Glomerular endothelial cell (primary cell): ENCODE data around the gene UBE2C. TPM values are rescaled to one million over a fixed set of nuclear protein-coding genes. Genes with fewer than 3 reads are reported as not detected.
"Not testable (repeated sequence)": the region's sequence is repeated elsewhere in the genome, so short reads cannot be mapped to it uniquely, and the experiment has no call there.

Experiments used
- DNase-seq: peaks from one replicate; pipeline ENCODE4 v3.0.0-alpha.2; 2011; ENCODE audit warnings: low read depth, low spot score; ENCODE audit errors: extremely low read depth
- total RNA-seq: library from RNA; depleted of rRNA; stranded (reverse); fragments of >200 nt; gene quantifications from 2 replicates; pipeline ENCODE4 v1.2.3, GENCODE V29; 2015

Gene UBE2C
- total RNA-seq, 1 donor from 2014 or later = 38.3 TPM

DNA sequence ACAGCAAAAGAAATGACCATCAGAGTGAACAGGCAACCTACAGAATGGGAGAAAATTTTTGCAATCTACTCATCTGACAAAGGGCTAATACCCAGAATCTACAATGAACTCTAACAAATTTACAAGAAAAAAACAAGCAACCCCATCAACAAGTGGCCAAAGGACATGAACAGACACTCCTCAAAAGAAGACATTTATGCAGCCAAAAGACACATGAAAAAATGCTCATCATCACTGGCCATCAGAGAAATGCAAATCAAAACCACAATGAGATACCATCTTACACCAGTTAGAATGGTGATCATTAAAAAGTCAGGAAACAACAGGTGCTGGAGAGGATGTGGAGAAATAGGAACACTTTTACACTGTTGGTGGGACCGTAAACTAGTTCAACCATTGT lies 14.9 kb upstream of the UBE2C start:
- DNase-seq = not testable (repeated sequence)

DNA sequence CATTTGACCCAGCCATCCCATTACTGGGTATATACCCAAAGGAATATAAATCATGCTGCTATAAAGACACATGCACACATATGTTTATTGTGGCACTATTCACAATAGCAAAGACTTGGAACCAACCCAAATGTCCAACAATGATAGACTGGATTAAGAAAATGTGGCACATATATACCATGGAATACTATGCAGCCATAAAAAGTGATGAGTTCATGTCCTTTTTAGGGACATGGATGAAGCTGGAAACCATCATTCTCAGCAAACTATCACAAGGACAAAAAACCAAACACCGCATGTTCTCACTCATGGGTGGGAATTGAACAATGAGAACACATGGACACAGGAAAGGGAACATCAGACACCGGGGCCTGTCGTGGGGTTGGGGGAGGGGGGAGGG lies 14.5 kb upstream of the UBE2C start:
- not testable (repeated sequence) for DNase-seq

DNA sequence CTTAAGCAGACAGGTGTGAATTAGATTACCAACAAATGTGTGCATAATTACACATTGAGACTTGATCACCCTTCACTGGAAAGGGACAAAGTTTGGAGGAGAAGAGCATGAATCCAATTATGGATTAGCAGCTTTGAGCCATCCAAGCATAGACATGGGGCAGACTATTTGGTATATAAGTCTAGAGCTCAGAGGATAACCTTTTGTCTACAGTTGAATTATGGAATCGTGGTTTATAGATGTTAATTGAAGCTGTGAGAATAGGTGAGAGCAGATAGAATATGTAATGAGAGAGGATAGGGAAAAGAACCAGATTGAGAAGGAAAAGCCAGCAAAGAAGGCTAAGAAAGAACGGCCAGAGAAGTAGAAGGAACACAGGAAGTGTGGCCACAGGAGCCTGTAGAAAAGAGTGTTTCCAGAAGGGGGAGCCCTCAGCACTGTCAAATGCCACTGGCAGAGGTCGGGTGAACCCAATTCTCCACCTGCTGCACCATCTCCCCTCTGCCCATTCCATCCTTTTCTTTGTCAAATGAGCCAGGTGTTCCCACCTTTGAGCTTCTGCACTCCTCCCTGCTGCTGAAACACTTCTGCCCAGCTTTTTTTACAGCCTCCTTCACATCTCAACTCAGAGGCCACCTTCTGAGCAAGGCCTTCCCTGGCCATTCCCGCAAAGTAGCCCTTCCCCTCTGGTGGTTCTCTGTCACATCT lies 13.4 kb upstream of the UBE2C start:
- no peak for DNase-seq

DNA sequence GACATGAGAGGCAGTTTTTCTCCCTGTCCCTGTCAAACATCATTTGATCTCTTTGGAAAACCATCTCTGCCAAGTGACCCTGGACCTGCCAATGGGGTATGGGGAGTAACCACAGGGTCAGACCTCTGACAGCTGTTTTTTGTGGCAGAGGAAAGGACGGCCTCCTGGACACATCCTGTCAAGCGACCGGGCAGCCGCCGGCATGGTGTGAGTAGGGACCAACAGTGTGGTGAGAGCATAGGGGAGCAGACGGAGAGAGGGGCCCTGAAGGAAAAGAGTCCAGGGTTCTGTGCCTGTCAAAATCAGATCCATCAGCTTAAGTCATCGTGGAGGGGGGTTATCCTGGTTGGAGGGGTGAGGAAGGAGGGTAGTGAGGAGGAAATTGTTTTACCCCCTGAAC lies 10.6 kb upstream of the UBE2C start:
- no peak for DNase-seq

DNA sequence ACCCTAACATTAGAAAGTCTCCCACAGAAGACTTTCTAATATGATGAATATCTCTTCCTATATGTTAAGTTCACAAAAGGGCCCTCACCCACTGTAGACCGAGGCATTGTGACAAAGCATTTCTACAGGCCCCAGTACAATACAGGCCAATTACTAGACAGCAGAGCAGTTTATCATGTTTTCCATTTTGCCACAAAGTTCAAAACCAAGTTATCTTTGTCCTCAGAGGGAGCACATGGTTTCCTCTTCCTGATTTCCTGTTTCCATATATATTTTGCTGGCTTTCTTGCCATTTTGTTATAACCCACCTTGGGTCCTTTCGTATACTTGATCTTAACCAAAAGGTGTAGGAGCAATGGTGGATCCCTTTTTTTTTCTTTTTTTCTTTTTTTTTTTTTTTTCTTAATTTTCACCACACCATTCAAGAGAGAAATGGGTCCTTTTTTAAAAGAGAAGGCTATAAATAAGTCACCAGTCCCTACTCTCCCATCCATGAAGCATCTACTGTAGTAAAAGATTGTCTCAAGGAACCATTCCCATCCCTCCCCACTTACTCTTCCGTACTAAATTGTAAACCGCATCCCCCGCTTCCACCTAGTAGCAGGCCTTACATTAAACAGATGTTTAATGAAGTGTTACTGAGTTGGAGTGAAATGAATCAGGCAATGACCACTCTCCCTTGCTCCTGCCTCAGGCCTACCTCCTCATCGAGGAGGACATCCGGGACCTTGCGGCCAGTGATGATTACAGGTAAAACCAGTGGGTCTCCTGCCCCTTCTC lies 2.1 kb upstream of the UBE2C start:
- no peak for DNase-seq

DNA sequence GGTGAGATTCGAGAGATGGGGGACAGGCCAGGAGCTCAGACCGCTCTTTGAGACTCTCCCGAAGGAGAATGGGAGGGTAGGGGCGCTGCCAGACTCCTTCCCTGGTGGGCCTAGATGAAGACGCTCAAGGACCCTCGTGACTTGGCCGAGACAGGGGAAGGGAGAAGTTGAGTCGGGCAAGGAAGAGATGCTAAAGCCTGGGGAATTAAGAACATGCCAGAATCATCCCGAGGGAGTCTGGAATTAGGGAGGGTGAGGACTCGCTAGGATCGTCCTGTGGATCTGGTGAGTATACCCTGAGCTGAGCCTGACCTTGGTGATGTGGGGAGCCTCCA lies 529 bp downstream of the UBE2C start:
- no peak for DNase-seq

DNA sequence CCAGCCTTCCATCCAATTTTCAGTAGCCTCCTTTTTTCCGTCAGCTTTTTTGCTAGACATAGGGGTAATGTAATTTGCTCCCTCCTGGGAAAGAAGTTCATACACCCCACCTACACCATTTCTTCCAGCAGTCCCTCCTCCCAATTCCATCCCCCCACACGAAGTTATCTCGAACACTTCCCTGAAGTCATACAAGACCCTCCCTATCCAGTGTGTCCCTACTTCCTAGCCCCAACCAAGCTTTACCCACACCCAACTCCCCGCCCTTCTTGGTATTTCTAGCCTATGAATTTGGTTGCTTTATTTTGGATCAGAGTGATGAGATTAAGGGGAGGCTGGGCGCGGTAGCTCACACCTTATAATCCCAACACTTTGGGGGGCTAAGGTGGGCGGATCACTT lies 1.0 kb downstream of the UBE2C start:
- DNase-seq = no peak

DNA sequence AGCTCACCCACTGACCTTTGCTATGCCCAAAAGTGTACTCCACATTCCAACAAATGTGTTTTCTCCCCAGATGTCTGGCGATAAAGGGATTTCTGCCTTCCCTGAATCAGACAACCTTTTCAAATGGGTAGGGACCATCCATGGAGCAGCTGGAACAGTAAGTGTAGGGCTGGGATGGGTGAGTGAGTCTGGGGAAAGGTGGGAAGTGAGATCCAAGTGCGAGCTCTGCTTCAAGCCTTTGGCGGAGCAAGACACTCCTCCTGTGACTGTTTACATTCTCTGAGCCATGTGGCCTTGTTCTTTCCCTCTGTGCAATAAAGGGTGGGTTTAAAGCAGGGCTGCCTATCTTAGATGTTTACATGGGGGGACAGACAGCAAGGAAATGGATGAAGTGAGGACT lies 1.9 kb downstream of the UBE2C start:
- DNase-seq = no peak

DNA sequence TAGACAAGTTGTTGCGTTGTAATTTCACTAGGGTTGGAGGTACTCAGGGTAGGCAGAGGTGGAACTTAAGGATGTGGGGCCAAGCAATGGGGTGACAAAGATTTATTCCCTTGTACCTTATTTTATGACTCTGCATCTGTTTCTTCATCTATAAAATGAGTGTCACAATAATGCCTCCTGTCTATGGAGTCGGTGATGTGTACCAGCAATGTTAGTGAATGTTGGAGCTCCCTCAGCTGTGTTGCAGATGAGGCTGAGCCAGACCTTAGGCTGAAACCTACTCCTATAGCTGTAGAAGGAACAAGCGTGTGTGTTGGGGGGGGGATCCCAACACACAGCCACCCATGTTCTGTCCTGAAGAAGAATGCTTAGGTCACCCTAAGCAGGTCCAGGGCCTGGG lies 4.5 kb downstream of the UBE2C start:
- DNase-seq = no peak

DNA sequence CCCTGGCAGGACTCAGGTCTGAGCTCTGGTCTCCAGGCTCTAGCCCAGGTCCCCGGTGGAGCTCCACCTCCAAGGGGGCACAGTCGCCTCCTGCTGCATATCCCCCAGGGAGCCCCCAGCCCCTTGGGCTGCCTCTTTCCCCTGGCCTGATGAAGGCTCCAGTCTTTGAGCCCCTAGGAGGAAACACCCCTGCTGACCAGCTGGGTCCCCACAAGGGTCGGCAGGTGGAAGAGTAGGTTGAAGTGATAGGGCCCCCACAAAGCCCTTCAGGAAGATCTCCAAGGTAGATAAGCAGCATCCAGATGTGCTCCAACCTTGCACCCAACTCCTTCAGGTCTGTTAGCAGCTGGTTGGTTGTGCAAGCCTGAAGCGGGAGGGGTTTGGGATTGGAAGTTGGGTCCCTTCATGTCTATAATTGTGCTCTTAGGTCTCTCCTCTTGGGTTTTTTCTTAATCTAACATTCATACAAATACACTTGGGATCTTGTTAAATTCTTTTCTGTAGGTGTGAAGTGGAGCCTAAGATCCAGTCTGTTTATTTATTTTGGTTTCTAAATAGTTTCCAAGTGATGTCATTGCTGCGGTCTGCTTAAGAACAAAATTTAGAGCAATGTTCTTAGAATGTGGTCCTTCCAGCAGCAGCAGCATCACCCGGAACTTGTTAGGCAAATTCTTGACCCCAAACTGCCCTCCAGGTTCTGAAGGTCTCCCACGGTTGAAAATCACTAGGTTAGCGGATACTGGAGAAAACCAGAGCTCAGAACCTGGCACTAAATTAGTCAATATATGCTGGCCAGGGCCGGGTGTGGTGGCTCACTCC lies 5.1 kb downstream of the UBE2C start:
- DNase-seq = no peak

DNA sequence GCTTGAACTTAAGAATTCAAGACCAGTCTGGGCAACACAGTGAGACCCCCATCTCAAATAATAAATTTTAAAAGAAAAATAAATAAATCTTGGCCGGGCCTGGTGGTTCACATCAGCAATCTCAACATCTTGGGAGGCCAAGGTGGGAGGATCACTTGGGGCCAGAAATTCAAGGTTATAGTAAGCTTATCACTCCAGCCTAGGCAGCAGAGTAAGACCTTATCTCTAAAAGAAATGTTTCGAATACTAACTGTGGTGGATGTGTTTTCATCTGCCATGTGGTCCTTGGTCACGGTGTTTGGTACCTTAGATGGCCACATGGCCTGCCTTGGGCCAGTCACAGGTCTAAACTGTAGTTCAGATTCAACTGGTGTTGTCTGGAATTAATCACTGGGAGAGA lies 5.8 kb downstream of the UBE2C start:
- no peak for DNase-seq

DNA sequence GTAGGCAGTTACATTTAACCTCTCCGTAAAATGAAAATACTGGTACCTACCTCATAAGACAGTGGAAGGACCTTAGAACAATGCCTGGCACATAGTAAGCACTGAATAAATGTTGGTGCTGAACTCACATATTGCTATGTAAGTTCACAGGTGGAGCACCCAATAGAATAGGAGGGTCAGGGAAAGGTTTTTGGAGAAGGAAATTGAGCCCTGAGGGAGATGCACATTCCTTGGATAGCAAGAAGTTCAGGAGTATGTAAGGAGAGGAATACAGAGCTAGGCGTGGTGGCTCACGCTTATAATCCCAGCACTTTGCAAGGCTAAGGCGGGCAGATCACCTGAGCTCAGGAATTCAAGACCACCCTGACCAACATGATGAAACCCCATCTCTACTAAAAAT lies 7.0 kb downstream of the UBE2C start:
- DNase-seq = no peak

DNA sequence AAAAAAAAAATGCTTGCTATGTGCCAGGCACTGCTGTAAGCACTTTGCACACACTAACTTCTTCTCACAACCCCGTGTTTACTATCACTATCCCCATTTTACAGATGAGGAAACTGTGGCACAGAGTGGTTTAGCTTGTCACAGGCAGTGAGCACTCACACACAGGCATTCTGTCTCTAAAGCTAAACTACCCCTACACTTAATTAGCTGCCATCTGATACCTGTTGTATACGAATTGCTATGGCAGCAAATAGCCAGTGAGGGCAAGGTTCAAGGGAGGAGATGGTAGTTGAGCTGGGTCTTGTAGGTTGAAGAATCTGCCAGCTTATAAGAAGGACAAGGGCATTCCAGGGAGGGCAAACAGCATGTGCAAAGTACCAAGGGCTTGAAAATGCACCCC lies 9.5 kb downstream of the UBE2C start:
- no peak for DNase-seq

DNA sequence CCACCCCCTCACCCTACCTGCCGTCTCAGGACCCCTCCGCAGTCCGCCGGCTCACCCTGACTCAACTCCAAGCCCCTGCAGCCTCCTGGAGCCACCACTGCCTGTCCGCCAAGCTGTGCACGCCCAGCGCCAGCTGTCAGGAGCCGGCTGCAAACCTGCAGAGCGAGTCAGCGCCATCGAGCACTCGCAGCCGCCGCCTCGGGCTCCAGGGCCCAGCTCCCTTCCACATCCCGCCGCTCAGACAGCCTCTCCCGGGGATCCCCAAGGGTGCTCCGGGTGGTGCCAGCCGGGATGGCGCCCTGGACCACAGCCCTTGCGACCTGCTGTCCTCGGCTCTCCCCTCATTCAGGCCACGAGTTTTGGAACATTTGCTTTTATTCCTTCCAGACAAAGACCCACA lies 10.4 kb downstream of the UBE2C start:
- no peak for DNase-seq

DNA sequence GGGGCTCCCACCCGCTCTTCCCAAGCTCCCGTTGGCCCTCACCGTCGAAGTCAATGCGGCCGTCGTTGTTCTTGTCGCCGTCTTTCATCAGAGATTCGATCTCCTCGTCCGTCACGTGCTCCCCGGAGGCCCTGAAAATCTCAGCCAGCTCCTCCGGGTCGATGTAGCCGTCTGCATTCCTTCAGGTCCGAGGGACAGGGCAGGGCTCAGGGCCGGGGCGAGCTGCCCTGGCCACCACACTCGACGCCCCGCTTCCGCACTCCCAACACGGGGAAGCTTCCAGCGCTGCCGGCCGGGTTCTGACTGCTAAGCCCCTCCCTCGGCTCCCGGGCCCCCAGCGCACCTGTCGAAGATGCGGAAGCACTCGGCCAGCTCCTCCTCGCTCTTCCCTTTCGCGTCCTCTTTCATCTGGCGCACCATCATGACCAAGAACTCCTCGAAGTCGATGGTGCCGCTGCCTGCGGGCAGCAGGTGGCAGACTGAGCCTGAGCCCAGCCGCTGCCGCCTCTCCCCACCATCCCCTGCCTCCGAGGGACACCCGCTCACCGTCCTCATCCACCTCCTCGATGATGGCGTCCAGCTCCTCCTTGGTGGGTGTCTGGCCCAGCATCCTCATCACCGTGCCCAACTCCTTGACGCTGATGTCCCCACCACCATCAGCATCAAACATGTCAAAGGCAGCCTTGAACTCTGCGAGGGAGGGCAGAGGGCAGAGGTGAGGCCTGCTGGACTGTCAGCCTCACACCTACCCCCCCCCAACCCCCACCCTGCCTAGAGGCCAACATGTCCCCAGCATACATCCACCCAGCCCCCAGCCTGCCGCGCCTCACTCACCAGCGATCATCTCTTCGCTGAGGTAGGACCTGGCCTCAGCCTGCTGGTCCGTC lies 11.7 kb downstream of the UBE2C start:
- DNase-seq = no peak

DNA sequence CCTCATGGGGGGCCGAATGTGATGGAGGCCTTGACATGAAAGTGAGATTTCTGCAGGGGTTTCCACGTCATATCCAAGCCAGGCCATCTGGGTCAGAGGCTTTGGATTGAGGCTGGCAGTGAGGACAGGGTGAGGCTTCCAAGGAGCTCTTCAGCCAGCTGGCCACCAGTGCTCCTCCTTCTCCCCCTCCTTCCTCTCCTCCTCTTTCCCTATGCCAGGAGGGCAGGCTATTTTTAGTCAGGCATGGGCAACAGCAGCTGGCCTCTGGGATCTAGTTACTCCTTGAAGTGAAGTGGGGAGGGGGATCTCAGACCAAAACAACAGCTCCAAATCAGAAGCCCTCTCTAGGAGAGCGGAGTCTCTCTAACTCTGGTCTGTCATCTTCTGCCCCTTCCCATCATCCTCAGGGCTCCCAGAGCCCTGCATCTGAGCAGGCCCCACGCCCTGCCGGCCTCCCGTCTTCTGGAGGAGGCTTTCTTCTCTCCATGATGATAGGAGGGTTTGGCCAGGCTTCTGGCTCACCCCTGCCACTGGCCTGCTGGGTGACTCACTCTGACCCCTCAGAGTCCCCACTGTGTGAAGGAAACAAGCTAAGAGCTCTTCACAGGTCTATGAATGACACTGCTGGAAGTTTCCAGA lies 14.1 kb downstream of the UBE2C start:
- no peak for DNase-seq

DNA sequence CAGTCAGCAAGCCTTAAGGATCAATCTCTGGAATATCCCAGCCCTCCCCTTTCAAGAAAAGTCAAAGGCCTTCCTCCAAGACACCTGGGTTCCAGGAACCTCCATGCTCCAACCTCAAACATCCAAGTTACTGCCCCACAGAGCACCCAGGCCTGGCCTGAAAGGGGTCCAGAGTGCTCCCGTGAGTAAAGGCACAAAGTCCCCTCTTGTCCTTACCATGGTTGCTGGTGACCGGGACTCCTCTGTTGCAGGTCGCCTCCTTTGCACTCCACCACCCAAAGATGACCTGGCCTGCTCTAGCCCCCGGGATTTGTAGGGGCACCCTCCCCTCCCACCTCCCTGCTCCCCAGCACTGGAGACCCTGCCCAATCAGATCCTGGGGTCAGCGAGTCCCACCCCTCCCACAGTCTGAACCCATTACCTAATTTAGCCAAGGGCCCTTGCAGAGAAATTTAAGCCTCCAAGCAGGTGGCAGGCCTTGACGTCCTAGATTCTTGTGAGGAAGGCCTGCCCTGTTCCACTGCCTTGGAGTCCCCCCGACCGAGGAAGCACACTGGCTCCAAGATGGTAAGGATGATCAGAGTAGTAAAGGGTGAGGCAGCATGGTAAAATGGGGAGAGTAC lies 14.7 kb downstream of the UBE2C start, which contains the start of gene TNNC2:
Gene TNNC2, minus strand, starts transcription at position 283 of the 623 bp plus-strand sequence. Its CDS starts 64 bp downstream, at position 219.
- DNase-seq = no peak

DNA sequence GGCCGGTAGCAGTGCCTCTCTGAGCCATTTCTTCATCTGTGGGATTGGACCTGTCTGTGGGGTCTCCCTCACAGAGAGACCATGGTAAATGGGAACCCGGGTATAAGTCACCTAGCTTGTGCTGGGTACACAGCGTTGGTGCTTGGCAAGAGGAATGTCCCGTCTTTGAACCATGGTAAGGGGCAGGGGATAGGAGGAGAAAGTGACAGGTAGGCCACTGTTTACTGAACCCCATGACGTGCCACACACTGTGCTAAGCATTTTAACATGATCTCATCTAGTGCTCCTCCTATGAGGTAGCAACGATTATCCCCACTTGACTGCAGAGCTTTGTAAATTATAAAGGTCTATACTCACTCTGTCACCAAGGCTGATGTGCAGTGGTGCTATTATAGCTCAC lies 15.3 kb downstream of the UBE2C start:
- no peak for DNase-seq

DNA sequence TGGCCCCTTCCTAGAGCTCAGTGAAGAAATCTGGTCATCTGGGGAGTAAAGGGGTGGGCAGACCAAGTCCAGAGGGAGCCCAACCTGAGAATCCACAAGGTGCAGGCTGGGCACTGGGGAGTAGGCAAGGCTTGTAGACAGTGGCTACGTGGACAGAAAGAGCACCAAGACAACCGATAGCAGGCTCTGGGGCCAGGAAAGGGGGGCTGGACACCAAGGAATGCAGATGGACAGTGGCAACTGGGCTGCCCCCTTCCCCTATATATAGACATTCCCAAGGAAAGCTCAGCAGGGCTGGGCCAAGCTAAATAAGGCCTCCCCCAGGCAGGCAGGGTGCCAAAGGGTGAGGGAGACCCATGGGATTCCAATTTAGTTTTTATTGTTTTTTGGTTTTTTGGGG lies 16.1 kb downstream of the UBE2C start:
- DNase-seq = no peak

DNA sequence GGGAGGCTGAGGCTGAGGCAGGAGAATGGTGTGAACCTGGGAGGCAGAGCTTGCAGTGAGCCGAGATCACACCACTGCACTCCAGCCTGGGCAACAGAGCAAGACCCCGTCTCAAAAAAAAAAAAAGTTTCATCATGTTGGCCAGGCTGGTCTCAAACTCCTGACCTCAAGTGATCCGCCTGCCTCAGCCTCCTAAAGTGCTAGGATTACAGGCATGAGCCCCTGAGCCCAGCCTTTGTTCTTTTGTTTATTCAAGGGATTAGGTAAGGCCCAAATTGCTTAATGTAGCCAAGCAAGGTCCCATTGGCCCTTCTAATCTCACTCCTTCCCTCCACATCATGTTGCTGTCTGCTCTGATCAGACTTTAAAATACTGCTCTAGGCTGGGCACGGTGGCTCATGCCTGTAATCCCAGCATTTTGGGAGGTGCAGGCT lies 17.2 kb downstream of the UBE2C start:
- DNase-seq = not testable (repeated sequence)
